ENCODE results near the gene PAQR5.
"Not testable (repeated sequence)": the region's sequence is repeated elsewhere in the genome, so short reads cannot be mapped to it uniquely, and the experiment has no call there.

PAQR5 gene

GRCh38 chr15:69293741-69294615 lies 4.7 kb upstream of the PAQR5 start:
- DNase-seq = no peak

DNA sequence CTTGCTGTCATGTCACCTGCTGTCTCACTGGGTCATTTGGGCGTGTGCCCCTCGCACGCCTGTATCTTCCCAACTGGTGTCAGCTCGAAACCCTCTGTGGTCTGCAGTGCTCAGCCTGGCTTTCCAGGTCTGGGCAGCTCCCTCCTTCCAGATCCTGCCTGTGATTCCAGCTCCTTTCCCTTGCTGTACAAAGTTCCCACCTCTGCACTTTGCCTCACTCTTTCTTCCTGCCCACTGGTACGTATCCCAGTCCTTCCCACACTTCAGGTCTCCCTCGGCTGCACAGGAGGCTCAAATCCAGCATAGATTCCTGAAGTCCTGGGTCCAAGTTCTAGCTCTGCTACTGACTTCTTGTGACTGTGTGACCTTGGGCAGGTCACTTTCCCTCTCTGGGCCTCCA lies 2.1 kb upstream of the PAQR5 start:
- no peak for DNase-seq

DNA sequence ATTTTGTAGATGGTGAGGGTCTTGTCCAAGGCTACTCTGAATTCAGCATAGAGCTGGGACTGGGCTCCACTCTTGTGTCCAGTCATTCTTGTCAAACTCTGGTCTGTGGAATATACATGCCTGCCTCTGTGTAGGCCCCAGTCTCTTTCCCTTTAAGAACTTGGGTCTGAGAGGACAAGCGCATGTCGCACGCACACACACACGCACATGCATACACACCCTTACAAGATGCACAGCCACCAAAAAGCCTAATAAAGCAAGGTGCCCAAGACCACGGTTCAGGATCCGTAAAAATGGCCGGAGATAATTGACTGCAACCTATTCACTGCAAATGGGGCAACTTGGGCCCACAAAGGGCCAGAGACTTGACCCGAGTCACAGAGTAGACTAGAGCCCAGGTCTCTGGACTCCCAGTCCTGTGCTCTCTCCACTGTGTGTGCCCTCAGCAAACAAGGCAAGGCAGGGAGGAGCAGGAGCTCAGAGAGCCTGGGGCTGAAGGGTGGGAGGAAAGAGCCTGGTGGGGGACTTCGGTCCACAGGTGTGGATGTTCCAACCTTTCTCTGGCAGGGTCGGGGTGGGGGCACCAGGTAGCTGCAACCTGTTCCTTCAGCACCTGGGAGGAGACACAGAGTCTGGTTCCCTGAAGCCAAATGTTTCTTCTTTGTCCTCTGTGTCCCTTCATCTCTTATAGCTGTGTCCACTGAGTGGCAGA lies 914 bp upstream of the PAQR5 start:
- no peak for DNase-seq

- DNase-seq = no peak
These were observed 387 bp upstream of the PAQR5 start for GRCh38 chr15:69298354-69298696.

DNA sequence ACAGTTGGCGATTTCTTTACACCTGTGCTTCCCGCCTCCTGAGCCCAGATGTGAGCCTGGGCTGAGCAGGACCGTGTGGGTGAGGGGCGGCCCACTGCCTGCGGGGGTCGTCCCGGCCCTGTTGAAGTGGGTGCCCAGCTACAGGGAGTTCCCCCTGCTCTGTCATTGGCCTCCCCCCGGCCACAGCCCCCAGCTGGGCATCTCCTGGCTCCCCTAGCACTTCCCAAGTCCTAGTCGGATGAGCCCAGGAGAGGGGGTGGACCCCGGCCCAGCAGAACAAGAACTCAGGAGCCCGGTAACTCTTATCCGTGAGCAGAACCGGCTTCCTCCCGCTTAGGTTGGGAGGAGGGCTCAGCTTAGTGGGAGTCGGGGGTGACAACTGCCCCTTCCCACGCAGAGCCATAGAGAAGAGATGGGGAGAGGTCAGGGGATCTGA lies 757 bp downstream of the PAQR5 start:
- no peak for DNase-seq

DNA sequence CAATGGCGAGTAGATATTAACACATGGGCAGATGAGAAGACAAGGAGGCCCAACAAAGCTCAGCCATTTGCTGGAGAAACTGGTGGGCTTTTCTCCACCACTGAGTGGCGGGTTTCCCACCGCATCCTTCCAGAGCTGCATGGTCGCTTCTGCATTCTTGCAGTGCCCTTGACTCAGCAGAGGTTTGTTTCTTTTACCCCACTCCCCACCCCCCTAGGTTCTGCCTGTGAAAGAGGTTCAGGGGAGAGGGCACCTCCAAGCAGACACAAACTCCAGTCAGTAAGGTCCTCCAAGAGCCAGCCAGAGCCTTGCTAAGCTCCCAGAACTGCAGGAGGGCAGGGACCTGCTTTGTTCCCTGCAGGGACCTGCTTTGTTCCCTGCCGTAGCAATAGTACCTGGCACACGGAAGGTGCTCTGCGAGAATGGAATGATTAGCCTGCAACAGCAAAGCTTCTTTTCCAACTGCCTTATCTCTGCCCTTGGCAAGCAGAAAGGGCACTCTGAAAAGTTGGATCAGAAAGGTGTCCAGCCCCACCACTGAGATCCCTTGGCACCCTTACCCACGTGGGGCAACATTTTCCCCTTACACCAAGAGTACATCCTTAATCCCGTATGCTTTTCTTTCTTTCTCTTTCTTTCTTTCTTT lies 1.4 kb downstream of the PAQR5 start:
- no peak for DNase-seq

- DNase-seq = not testable (repeated sequence)
These were observed 2.4 kb downstream of the PAQR5 start for GRCh38 chr15:69301101-69301500.

- DNase-seq = not testable (repeated sequence)
These were observed 3.4 kb downstream of the PAQR5 start for GRCh38 chr15:69302087-69302486.

GRCh38 chr15:69302929-69303328 lies 4.2 kb downstream of the PAQR5 start:
- DNase-seq = no peak

DNA sequence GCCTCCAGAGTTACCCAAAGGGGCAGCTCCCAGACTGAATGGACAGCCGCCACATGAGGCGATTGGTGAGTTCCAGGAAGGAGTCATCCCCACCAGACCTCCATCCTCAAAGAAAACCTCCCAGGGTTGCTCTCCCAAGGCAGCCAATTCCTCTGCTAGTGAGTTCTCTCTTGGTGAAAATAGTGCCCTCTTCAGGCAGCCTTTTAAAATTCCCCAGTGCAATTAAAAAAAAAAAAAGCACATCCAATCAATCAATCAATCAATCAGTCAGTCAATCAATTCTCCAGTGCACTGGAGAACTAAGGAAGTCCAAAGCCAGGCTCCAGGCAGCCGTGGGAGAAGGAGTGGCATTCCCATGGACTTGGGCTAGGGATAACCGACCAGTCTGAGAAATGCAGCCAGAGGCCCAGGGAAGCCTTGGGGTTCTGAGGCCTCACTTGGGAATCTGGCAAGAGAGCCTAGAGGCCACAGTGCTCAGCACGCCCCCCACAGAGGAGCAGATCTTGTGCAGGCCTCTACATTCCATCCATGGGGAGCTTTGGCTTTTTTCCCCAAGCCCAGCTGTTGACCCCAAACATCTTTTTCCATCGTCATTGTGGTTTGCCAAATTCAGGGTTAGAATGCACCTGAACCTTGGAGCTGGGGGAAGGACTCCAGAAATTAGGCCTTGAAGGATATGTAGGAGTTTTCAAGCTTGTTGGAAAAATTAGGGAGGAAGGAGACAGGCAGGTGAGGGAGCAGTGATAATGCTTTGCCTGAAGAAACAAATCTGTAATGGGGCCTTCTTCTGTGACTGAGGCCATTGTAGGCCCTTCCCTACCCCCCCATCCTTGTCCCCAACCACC lies 4.8 kb downstream of the PAQR5 start:
- no peak for DNase-seq

- DNase-seq = no peak
These were observed 5.5 kb downstream of the PAQR5 start for GRCh38 chr15:69304182-69304545.

GRCh38 chr15:69305204-69305931 lies 6.7 kb downstream of the PAQR5 start:
- no peak for DNase-seq

DNA sequence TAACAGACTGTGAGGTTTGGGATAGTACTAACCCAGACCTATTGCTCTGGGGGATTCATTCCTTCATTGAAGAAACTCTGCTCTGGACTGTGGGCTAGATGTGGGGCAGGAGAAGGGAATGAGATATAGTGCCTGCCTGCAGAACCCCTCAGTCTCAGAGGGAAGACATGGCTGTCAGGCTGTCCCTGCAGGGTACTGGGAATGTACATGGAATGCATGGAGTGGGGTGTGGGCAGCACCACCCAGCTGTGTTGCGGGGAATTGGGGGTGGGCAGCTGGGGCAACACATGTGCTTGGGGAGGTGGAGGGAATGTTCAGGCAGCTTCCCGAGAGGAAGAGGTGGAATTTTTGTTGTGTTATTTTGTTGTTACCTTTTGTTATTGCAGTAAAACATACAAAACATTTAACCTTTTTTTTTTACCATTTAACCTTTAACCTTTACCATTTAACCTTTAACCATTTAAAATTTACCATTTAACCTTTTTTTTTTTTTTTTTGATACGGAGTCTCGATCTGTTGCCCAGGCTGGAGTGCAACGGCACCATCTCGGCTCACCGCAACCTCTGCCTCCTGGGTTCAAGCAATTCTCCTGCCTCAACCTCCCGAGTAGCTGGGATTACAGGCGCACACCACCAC lies 7.3 kb downstream of the PAQR5 start:
- DNase-seq = no peak

DNA sequence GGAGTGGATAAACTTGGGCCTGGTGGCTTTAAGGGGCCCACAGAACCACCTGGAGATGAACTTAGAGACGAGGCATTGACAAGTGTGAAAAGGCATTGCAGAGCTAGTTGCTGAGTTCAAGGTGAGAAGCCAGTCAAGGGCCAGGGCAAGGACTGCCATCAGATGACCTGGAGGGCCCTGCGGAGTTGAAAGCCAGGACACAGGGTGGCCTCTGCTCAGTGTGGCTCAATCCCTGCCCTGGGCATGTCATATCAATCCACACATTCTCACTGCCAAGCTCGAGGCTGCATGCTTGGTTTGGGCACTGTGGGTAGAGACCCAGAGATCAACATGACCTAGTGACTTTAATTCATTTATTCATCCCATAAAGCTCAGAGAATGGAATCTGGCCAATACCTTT lies 9.2 kb downstream of the PAQR5 start:
- DNase-seq = no peak

DNA sequence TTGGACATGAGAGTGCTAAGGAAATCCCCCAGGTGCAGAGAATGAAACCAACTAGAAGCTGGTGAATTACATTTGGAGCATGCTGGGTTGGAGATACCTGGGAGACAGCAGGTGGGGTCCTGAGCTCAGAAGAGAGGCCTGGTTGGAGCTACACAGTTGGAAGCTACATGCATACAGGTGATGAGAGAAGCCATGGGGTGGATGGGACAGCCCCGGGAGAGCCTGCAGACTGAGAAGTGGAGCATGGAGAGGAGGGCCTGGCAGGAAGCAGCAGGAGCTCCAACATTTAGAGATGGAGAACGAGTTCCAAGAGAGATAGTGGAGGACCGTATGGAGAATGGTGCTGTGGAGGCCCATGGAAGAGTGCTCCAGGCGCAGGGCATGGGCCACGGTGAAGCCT lies 10.2 kb downstream of the PAQR5 start:
- DNase-seq = no peak

DNA sequence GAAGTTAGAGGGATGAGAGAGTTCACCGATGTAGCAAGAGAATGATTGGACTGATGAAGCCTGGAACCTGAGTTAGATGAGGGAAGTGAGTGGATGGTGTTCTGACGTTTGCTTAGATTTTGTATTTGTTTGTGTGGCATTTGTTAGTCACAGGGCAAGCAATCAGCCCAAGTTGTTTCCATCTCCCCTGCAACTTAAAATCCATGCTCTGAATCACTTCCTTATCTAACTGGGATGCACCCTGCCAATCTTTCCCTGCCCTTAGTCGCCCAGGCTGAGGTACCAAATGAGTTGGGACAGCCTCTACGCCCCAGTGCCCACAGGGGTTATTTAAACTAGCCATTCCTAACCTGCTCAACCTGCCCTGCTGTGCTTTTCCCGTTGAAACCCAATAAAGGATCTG lies 12.6 kb downstream of the PAQR5 start:
- DNase-seq = no peak

- DNase-seq = no peak
These were observed 14.8 kb downstream of the PAQR5 start for GRCh38 chr15:69313432-69314000.

DNA sequence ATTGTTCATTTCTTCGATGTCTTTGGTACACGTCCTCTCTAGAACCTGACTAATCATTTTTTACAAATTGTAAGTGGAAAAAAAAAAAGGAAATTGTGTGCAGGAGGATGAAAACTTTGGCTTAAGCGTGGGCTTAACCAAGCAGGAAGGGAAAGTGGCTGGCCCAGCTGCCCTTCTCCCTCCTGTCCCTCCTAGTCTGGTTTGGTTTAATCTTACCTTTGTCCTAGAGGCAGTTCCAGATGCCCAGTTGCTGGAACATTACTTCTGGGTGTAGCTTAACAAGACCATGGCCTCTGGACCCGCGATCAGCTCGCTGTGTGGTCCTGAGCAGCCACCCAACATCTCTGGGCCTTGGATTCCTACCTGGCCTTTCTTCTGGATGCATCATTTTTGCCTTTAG lies 15.4 kb downstream of the PAQR5 start:
- DNase-seq = no peak

DNA sequence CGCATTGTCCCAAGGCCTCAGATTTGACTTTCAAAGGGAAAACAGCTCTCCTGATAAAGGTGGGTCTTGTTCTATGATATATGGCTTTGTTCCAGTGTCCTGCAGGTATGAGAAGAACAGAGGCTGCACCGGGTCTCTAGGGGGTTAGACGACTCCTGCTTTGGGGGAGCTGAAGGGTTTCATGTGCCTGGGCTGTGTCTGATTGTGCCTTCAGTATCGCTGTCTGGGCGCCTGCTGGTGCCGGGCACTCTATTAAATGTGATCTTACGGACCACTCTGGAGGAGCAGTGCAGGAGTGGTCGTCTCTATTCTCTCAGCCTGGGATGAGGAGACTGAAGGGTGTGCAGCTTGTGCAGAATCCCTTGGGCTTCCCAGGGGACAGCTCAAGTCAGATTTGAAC lies 16.0 kb downstream of the PAQR5 start:
- no peak for DNase-seq

- no peak for DNase-seq
These were observed 16.8 kb downstream of the PAQR5 start for GRCh38 chr15:69315402-69316110.

- no peak for DNase-seq
These were observed 17.6 kb downstream of the PAQR5 start for GRCh38 chr15:69316291-69316690.
